Osteocyte (in vitro differentiated cells): ENCODE results near the gene LINGO3. TPM values are rescaled to one million over a fixed set of nuclear protein-coding genes. Genes with fewer than 3 reads are reported as not detected.

Experiments used
- DNase-seq: peaks from one replicate; pipeline ENCODE4 v3.0.0; 2021; ENCODE audit warnings: mixed read lengths; ENCODE audit not compliant: unreplicated experiment; ENCODE audit errors: extremely low spot score
- H3K27ac Mint-ChIP-seq: one replicate; pipeline ENCODE4 v1.8.0; 2021; ENCODE audit warnings: mild to moderate bottlenecking, mixed read lengths; ENCODE audit not compliant: unreplicated experiment
- H3K27me3 Mint-ChIP-seq: one replicate; pipeline ENCODE4 v1.8.0; 2021; ENCODE audit warnings: mixed read lengths; ENCODE audit not compliant: unreplicated experiment
- H3K36me3 Mint-ChIP-seq: one replicate; pipeline ENCODE4 v1.8.0; 2021; ENCODE audit warnings: mixed read lengths; ENCODE audit not compliant: unreplicated experiment
- H3K4me1 Mint-ChIP-seq: one replicate; pipeline ENCODE4 v1.8.0; 2021; ENCODE audit warnings: mixed read lengths; ENCODE audit not compliant: unreplicated experiment
- H3K4me3 Mint-ChIP-seq: one replicate; pipeline ENCODE4 v1.8.0; 2021; ENCODE audit warnings: mild to moderate bottlenecking, moderate library complexity, mixed read lengths; ENCODE audit not compliant: unreplicated experiment
- H3K9me3 Mint-ChIP-seq: one replicate; pipeline ENCODE4 v1.8.0; 2021; ENCODE audit warnings: mixed read lengths; ENCODE audit not compliant: unreplicated experiment
- total RNA-seq: library from RNA; stranded (reverse); gene quantifications from 2 replicates; pipeline ENCODE4 v1.2.1, GENCODE V29; 2021
- TF ChIP-seq, protein P1 (sequence below): fragments of 200-600 bp; sonication (generic); IDR thresholded peaks from 2 replicates; pipeline ENCODE4 v1.5.0; 2021; ENCODE audit warnings: antibody characterized with exemption, mild to moderate bottlenecking, moderate library complexity

Gene LINGO3
- total RNA-seq, 1 donor from 2014 or later: 0.54 TPM

DNA sequence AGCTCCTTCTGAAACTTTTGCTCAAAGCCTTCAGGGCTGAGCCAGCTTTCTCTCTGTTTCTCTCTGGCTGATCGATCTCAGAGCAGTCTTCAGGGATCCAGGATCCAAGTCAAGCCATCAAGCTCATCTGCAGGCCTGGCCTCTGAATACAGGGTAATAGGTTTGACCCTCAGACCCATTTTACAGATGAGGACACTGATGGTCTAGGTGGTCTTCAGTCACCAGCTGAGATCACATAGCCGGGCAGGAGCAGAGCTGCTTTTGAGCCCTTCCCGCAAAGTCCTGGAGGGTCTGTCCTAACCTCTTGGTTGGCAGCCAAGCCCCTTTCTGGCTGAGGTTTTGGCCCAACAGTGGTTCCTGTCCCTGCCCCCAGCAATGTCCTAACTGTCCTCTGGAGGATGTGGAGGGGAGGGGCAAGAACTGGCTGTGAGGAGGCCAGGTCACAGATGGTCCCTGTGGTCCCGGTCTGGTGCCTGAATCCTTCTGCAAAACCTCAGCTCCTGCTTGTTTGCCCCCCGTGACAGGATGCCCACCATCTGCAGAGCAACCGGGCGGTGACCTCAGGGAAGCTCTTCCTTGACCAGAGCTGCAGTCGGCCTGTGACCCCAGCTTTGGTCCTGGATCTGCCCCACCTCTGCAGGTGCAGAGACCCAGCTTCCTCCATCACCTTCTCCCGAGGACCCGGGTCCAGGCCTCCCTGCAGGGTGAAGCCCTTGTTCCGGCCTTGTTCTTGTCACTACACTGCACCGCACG is 20.2 kb downstream of the LINGO3 start:
- TF ChIP-seq, protein P1, sequence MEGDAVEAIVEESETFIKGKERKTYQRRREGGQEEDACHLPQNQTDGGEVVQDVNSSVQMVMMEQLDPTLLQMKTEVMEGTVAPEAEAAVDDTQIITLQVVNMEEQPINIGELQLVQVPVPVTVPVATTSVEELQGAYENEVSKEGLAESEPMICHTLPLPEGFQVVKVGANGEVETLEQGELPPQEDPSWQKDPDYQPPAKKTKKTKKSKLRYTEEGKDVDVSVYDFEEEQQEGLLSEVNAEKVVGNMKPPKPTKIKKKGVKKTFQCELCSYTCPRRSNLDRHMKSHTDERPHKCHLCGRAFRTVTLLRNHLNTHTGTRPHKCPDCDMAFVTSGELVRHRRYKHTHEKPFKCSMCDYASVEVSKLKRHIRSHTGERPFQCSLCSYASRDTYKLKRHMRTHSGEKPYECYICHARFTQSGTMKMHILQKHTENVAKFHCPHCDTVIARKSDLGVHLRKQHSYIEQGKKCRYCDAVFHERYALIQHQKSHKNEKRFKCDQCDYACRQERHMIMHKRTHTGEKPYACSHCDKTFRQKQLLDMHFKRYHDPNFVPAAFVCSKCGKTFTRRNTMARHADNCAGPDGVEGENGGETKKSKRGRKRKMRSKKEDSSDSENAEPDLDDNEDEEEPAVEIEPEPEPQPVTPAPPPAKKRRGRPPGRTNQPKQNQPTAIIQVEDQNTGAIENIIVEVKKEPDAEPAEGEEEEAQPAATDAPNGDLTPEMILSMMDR: no peak
- no peak for DNase-seq
- no peaks in the 10 kb centered on the region for H3K27me3 Mint-ChIP-seq

DNA sequence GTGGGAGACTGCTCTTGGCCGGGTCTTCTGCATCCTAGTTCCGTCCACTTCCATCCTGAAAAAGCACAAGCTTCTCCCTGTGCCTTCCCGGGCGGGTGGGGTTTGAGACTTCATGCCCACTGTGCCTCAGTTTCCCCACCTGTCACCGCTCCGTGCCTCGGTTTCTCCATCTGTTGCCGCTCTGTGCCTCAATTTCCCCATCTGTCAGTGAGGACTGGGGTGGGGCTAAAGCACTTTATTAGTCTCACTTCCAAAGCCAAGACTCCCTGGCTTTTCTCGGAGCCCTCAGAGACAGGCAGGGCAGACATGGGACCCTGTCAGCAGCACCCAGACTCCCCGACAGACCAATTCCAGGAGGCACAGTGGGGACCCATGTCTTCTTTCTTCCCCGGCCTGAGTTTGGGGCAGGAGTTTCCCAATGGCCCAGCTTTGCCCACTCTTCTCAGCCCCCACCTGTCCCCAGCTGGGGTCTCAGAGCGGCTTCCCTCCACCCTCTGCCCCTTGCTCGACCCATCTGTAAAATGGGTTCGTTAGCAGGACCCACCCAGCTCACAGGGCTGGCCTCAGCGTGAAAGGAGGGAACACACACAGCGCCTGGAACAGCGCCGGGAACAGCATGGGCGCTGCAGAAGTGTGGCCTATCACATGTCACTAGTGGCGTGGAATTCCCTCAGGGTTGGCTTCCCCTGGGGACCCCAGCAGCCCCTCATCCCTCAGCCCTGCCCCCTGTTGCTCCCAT is 21.4 kb downstream of the LINGO3 start:
- Mint-ChIP-seq H3K27ac (no peak overlapping the region), H3K4me1 (peaks cover 18% of the 10 kb centered on the region), H3K27me3 (no peaks in the 10 kb centered on the region), H3K9me3 (no peaks in the 10 kb centered on the region), H3K4me3 (no peak overlapping the region), H3K36me3 (no peaks in the 10 kb centered on the region)
- DNase-seq: no peak
- TF ChIP-seq, protein P1: no peak

More for the DNA sequence above, 20.2 kb downstream of the LINGO3 start:
- Mint-ChIP-seq H3K4me1 (peaks cover 7% of the 10 kb centered on the region), H3K27ac (no peak overlapping the region), H3K4me3 (no peak overlapping the region), H3K9me3 (no peaks in the 10 kb centered on the region), H3K36me3 (no peaks in the 10 kb centered on the region)

DNA sequence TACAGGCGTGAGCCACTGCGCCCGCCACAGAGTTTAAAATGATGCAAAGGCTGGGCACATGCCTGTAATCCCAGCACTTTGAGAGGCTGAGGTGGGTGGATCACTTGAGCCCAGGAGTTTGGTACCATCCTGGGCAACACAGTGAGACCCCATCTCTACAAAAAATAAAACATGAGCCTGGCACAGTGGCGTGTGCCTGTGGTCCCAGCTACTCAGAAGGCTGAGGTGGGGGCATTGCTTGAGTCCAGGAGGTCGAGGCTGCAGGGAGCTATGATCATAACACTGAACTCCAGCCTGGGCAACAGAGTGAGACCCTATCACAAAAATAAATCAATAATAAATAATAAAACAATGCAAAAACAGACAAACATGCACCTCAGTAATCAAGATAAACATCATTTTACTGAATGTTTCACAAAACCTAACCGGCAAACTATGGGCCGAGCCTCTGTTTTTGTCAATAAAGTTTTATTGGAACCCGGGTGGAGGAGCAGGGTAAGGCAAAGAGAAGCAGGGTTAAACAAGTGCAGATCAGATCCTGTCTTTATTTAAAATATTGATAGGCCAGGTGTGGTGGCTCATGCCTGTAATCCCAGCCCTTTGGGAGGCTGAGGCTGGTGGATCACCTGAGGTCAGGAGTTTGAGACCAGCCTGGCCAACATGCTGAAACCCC is 24.0 kb downstream of the LINGO3 start:
- DNase-seq: no peak
- peaks cover 22% of the 10 kb centered on the region for H3K4me1 Mint-ChIP-seq
- no peak overlapping the region for H3K4me3 Mint-ChIP-seq
- no peaks in the 10 kb centered on the region for H3K27me3 Mint-ChIP-seq
- TF ChIP-seq, protein P1: no peak
- H3K27ac Mint-ChIP-seq: no peak overlapping the region
- no peaks in the 10 kb centered on the region for H3K36me3 Mint-ChIP-seq
- no peaks in the 10 kb centered on the region for H3K9me3 Mint-ChIP-seq

DNA sequence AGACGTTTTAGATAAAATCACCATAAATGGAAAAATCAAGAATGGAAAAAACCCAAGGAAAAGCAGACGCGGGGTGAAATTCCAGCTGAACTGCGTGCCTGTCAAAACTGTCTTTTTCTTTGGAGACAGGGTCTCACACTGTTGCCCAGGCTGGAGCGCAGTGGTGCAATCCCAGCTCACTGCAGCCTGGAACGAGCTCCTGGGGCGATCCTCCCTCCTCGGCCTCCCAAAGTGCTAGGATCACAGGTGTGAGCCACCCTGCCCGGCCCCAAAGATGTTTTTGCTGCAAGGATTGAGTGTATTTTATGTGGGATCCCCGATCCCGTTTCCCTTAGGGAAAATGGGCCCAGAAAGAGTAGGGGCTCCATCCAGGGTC is 25.1 kb downstream of the LINGO3 start:
- no peak for DNase-seq
- no peaks in the 10 kb centered on the region for H3K36me3 Mint-ChIP-seq
- peaks cover 21% of the 10 kb centered on the region for H3K4me1 Mint-ChIP-seq
- H3K9me3 Mint-ChIP-seq: no peaks in the 10 kb centered on the region
- H3K27ac Mint-ChIP-seq: peak overlapping the region; percentile 55
- H3K27me3 Mint-ChIP-seq: no peaks in the 10 kb centered on the region
- TF ChIP-seq, protein P1: no peak
- H3K4me3 Mint-ChIP-seq: peak overlapping the region; percentile 34
